Measurements from ENCODE around the gene RIPK4.

DNA sequence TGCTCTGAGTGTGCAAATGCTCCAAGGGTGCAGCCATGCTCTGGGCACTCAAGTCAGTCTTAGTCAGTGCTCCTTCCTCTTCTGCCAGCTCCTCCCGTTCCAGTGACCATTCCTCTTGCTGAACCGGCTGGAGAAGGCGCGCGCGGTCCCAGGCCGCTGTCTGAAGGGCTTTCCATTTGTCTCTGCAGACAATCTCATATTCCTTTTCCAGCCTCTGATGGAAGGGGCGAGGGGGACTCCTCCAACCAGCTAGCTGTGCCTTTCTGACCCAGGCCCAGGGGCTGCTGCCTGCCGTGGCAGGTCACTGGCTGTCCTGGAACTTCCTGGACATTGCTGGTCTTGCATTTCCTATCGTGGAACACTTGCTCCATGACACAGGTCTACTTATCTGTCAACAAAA is 67.5 kb downstream of the RIPK4 start:
- TF ChIP-seq POLR2A (IDR thresholded peaks at IDR 0.05), result no peak
- TF ChIP-seq, protein P1, sequence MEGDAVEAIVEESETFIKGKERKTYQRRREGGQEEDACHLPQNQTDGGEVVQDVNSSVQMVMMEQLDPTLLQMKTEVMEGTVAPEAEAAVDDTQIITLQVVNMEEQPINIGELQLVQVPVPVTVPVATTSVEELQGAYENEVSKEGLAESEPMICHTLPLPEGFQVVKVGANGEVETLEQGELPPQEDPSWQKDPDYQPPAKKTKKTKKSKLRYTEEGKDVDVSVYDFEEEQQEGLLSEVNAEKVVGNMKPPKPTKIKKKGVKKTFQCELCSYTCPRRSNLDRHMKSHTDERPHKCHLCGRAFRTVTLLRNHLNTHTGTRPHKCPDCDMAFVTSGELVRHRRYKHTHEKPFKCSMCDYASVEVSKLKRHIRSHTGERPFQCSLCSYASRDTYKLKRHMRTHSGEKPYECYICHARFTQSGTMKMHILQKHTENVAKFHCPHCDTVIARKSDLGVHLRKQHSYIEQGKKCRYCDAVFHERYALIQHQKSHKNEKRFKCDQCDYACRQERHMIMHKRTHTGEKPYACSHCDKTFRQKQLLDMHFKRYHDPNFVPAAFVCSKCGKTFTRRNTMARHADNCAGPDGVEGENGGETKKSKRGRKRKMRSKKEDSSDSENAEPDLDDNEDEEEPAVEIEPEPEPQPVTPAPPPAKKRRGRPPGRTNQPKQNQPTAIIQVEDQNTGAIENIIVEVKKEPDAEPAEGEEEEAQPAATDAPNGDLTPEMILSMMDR (IDR thresholded peaks at IDR 0.05), result no peak

Measured in testis (tissue), 2 donors.